Measurements from ENCODE around the gene ABHD12. TPM values are rescaled to one million over a fixed set of nuclear protein-coding genes. Genes with fewer than 3 reads are reported as not detected.
A peak's percentile ranks its signal among the peaks of the same experiment; 100 is the strongest.

The ABHD12 gene
- total and polyA plus RNA-seq, 2 donors (not counting 1 experiment from before 2014, with no cell fraction given) = 79.1 to 84.6 TPM

DNA sequence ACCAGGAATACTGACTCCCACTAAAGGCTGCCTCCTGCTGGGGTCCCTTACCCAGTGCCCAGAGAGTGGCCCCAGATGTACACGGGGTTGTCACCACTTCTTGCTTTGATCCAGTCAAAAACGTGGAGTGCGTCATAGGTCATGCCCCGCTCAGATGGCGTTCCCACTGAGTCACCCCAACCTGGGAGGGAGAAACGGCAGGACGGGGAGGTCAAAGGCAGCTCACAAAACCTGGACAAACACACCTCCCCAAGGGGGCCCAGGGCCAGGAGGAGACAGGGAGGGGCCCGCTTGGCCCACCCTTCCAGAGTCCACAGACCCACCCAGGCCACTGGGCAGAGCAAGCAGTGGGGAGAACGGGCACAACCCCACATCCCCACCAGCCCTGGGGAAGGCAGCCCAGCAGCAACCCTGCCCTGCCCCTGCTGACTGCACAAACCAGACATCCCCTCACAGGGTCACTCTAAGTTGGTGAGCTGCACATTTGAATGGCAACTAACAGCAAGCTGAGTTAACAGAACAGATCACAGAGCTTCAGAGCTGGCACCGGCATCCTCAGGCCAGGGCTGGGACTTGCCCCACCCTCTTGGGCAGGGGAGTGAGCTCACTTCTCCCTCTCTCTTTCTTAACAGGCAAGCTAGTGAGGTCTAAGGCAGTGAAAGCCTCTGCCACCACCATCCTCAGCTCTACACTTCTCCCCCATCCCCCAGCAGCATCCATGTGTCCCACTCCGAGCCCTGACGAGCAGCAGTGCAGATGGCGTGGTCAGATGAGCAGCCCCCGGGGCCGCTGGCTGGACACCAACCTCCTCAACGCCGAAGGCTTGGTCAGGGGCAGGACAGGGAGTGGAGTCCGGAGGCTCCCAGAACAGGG, 81.0 kb downstream of the ABHD12 start:
- H3K79me2 ChIP-seq (ENCODE audit: control insufficient read depth, insufficient read depth, low read length) = no peaks in the 10 kb centered on the region
- H3K4me1 ChIP-seq (ENCODE audit: control insufficient read depth, extremely low read depth, insufficient read depth, low read length) = peaks cover 28% of the 10 kb centered on the region
- H3K9ac ChIP-seq (ENCODE audit: insufficient read depth, low read length) = peak overlapping the region; percentile 68
- H2AFZ ChIP-seq (ENCODE audit: low read length) = no peak overlapping the region
- H3K36me3 ChIP-seq (ENCODE audit: control insufficient read depth, insufficient read depth, low read length) = peaks cover 2% of the 10 kb centered on the region
- peak overlapping the region; percentile 98 for H3K4me2 ChIP-seq (ENCODE audit: extremely low read depth, insufficient read depth, low read length)
- no peaks in the 10 kb centered on the region for H3K9me3 ChIP-seq (ENCODE audit: control insufficient read depth, insufficient read depth, low read depth, low read length)
- H3K27ac ChIP-seq (ENCODE audit: insufficient read depth, low read length) = peak overlapping the region; percentile 99
- peak overlapping the region in 3 of 4 experiments; percentile 2 to 42 (median 26) for H3K4me3 ChIP-seq (replicated peaks in 1 of 4; ENCODE audit: control extremely low read depth in 1 of 4, insufficient read depth in 1 of 4, low read depth in 3 of 4, low read length in 4 of 4)
- no peaks in the 10 kb centered on the region for H4K20me1 ChIP-seq (ENCODE audit: control insufficient read depth, extremely low read depth, insufficient read depth, low read length)
- TF ChIP-seq EZH2 (IDR thresholded peaks at IDR 0.05; ENCODE audit: low read length, missing control alignments) = no peak
- no peak for TF ChIP-seq CTCF (conservative IDR thresholded peaks at IDR 0.05 in 1 of 2, IDR thresholded peaks at IDR 0.05 in 1 of 2; ENCODE audit: low read depth in 1 of 2, low read length in 2 of 2)
- no peaks in the 10 kb centered on the region for H3K27me3 ChIP-seq (ENCODE audit: control insufficient read depth, insufficient read depth, low read length)
- DNase-seq (ENCODE audit: low read depth in 2 of 2) = peak; percentile 79 to 90

GRCh38 chr20:25308671-25309394, 81.8 kb downstream of the ABHD12 start:
- Histone ChIP-seq H3K27ac (ENCODE audit: insufficient read depth, low read length) (peak overlapping the region; percentile 99), H3K9ac (ENCODE audit: insufficient read depth, low read length) (no peak overlapping the region), H3K4me3 (replicated peaks in 1 of 4; ENCODE audit: control extremely low read depth in 1 of 4, insufficient read depth in 1 of 4, low read depth in 3 of 4, low read length in 4 of 4) (no peak overlapping the region), H3K36me3 (ENCODE audit: control insufficient read depth, insufficient read depth, low read length) (peaks cover 2% of the 10 kb centered on the region), H3K4me1 (ENCODE audit: control insufficient read depth, extremely low read depth, insufficient read depth, low read length) (peaks cover 27% of the 10 kb centered on the region), H3K4me2 (ENCODE audit: extremely low read depth, insufficient read depth, low read length) (no peak overlapping the region), H4K20me1 (ENCODE audit: control insufficient read depth, extremely low read depth, insufficient read depth, low read length) (no peaks in the 10 kb centered on the region), H2AFZ (ENCODE audit: low read length) (no peak overlapping the region), H3K9me3 (ENCODE audit: control insufficient read depth, insufficient read depth, low read depth, low read length) (no peaks in the 10 kb centered on the region), H3K79me2 (ENCODE audit: control insufficient read depth, insufficient read depth, low read length) (no peaks in the 10 kb centered on the region), H3K27me3 (ENCODE audit: control insufficient read depth, insufficient read depth, low read length) (no peaks in the 10 kb centered on the region)
- peak; percentile 79 to 82 for DNase-seq (ENCODE audit: low read depth in 2 of 2)
- TF ChIP-seq CTCF (conservative IDR thresholded peaks at IDR 0.05 in 1 of 2, IDR thresholded peaks at IDR 0.05 in 1 of 2; ENCODE audit: low read depth in 1 of 2, low read length in 2 of 2) (no peak), EZH2 (IDR thresholded peaks at IDR 0.05; ENCODE audit: low read length, missing control alignments) (no peak)

DNA sequence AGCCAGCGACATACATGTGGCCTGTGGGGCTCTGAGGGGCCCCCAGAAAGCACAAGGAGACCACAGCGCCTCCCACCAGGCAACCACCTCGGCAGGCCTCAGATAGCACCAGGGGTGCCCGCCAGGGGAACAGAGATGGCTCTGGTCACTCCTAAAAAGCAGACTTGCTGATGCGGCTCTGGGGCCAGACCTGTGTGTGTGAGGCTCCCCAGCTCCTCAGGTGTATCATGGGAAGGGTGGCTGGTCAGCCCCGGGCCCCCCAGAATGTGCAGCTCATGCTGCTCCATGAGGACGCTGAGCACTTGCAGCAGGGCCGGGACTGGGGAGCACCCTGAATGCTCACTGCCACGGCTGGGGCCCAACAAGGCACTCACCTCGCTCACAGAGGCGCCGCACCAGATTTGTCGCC, 82.5 kb downstream of the ABHD12 start:
- H3K9me3 ChIP-seq (ENCODE audit: control insufficient read depth, insufficient read depth, low read depth, low read length) = no peaks in the 10 kb centered on the region
- no peak overlapping the region for H3K9ac ChIP-seq (ENCODE audit: insufficient read depth, low read length)
- H3K27me3 ChIP-seq (ENCODE audit: control insufficient read depth, insufficient read depth, low read length) = no peaks in the 10 kb centered on the region
- H3K27ac ChIP-seq (ENCODE audit: insufficient read depth, low read length) = peak overlapping the region; percentile 99
- peaks cover 6% of the 10 kb centered on the region for H3K36me3 ChIP-seq (ENCODE audit: control insufficient read depth, insufficient read depth, low read length)
- no peak overlapping the region for H3K4me2 ChIP-seq (ENCODE audit: extremely low read depth, insufficient read depth, low read length)
- no peak overlapping the region for H3K4me3 ChIP-seq (replicated peaks in 1 of 4; ENCODE audit: control extremely low read depth in 1 of 4, insufficient read depth in 1 of 4, low read depth in 3 of 4, low read length in 4 of 4)
- H4K20me1 ChIP-seq (ENCODE audit: control insufficient read depth, extremely low read depth, insufficient read depth, low read length) = no peaks in the 10 kb centered on the region
- TF ChIP-seq EZH2 (IDR thresholded peaks at IDR 0.05; ENCODE audit: low read length, missing control alignments) = no peak
- no peak for TF ChIP-seq CTCF (conservative IDR thresholded peaks at IDR 0.05 in 1 of 2, IDR thresholded peaks at IDR 0.05 in 1 of 2; ENCODE audit: low read depth in 1 of 2, low read length in 2 of 2)
- H2AFZ ChIP-seq (ENCODE audit: low read length) = no peak overlapping the region
- DNase-seq (ENCODE audit: low read depth in 2 of 2) = no peak
- H3K79me2 ChIP-seq (ENCODE audit: control insufficient read depth, insufficient read depth, low read length) = no peaks in the 10 kb centered on the region
- peaks cover 24% of the 10 kb centered on the region for H3K4me1 ChIP-seq (ENCODE audit: control insufficient read depth, extremely low read depth, insufficient read depth, low read length)
